GM19193 (cell line): ENCODE results near the gene MNS1.

Experiments
- POLR2A ChIP-seq: IDR thresholded peaks from 4 replicates; pipeline ENCODE4 v1.6.1; 2011; ENCODE audit not compliant: insufficient read depth, insufficient read length; ENCODE audit errors: extremely low read depth

Gene MNS1

DNA sequence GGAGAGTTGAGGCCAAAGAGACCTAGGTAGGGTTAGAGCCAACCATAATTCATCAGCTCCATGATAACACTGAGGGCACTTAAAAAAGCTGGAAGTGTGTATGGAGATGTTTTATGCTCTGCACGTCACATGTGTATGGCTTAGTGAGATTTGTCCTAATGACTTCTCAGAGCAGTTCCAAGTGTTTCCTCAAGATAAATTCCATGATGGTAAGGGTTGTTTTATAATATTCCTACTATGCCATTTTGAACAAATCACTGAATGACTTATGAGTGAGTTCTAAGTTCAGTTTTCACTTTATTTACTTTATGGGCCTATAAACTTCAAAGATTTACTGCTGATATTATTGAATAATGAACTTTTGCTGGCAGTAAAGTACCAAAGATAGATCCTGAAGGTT, 71.7 kb downstream of the MNS1 start:
- no peak for TF ChIP-seq POLR2A

GRCh38 chr15:56390739-56391267, 74.1 kb downstream of the MNS1 start:
- TF ChIP-seq POLR2A, result no peak

DNA sequence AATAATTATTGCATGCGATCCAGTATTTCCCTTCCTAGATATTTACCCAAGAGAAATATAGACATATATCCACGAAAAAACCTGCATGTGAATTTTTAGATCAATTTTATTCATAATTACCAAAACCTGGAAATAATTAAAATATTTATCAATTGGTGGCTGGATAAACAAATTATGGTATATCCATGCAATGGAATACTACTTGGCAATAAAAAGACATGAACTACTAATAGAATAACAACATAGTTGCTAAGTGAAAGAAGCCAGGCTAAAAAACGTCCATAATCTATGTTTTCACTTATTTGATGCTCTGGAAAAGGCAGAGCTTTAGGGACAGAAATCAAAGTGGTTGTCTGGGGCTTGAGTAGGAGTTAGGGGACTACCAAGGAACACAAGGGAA, 79.0 kb downstream of the MNS1 start:
- no peak for TF ChIP-seq POLR2A

DNA sequence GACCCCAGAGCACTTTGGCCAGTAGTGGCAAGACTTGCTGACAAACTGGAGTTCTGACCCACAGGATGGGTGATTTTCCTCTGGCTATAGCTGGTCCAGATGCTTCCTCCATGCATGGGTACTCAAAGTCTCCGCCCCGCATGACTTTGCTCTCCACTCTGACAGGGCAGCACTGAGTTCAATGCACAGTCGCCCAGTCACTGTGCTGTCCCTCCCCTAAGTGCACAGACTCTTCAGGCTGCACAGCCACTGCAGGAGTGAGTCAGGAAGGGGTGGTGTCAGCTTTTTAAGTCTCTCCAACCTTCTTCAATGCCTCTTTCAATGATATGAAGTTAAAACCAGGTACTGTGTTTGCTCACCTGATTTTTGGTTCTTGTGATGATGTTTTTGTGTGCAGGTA, 81.9 kb downstream of the MNS1 start:
- TF ChIP-seq POLR2A, result no peak
